DND-41 (cell line): Measurements from ENCODE around the gene OR6X1.

Experiments
- ATAC-seq: fragments of 200-7000 bp; cut with Tn5 transposase; 3 replicates; pipeline ENCODE4 v1.9.1; 2021; ENCODE audit warnings: low read depth; ENCODE audit not compliant: insufficient read depth
- DNase-seq: peaks from one replicate; pipeline ENCODE4 v3.0.0-alpha.2; 2020
- H2AFZ ChIP-seq: 2 replicates; pipeline ENCODE4 v1.6.0; 2012; ENCODE audit warnings: low read depth, low read length
- H3K27ac ChIP-seq: 2 replicates; pipeline ENCODE4 v1.5.1; 2012; ENCODE audit warnings: low read length, inconsistent platforms
- H3K27me3 ChIP-seq: fragments of 200-600 bp; sonication (generic); 2 replicates; pipeline ENCODE4 v1.6.0; 2012; ENCODE audit warnings: low read length, mild to moderate bottlenecking, inconsistent platforms; ENCODE audit not compliant: insufficient read depth, poor library complexity
- H3K36me3 ChIP-seq: 2 replicates; pipeline ENCODE4 v1.5.1; 2012; ENCODE audit warnings: low read length, inconsistent platforms; ENCODE audit not compliant: insufficient read depth
- H3K4me1 ChIP-seq: 2 replicates; pipeline ENCODE4 v1.5.1; 2012; ENCODE audit warnings: mild to moderate bottlenecking, low read length; ENCODE audit not compliant: insufficient read depth
- H3K4me2 ChIP-seq: 2 replicates; pipeline ENCODE4 v1.6.0; 2012; ENCODE audit warnings: mild to moderate bottlenecking, moderate library complexity, low read length, inconsistent platforms; ENCODE audit not compliant: insufficient read depth
- H3K4me3 ChIP-seq, 2 experiments: fragments of 200-600 bp in 1 of 2; shearing (Covaris generic) in 1 of 2; 2 replicates each; pipeline ENCODE4 v1.5.1; 2012 to 2016; ENCODE audit warnings: inconsistent platforms in 2 of 2, low read length in 2 of 2, mild to moderate bottlenecking in 2 of 2, low read depth in 1 of 2, moderate library complexity in 1 of 2
- H3K79me2 ChIP-seq: 2 replicates; pipeline ENCODE4 v1.6.0; 2012; ENCODE audit warnings: low read length, inconsistent platforms; ENCODE audit not compliant: insufficient read depth
- H3K9ac ChIP-seq: 2 replicates; pipeline ENCODE4 v1.6.0; 2012; ENCODE audit warnings: low read depth, mild to moderate bottlenecking, inconsistent platforms, low read length, moderate library complexity
- H3K9me3 ChIP-seq: 2 replicates; pipeline ENCODE4 v1.5.1; 2012; ENCODE audit warnings: low read length, moderate library complexity, mild to moderate bottlenecking, inconsistent platforms; ENCODE audit not compliant: insufficient read depth, severe bottlenecking
- H4K20me1 ChIP-seq: 2 replicates; pipeline ENCODE4 v1.6.0; 2012; ENCODE audit warnings: low read length; ENCODE audit not compliant: insufficient read depth
- EZH2 ChIP-seq: IDR thresholded peaks from 3 replicates; pipeline ENCODE4 v1.6.1; 2012; ENCODE audit warnings: borderline replicate concordance, low read depth, mild to moderate bottlenecking, moderate library complexity, low read length, inconsistent platforms; ENCODE audit not compliant: severe bottlenecking
- TF ChIP-seq, protein P1 (sequence below): IDR thresholded peaks from 2 replicates; pipeline ENCODE4 v1.5.1; 2012; ENCODE audit warnings: borderline replicate concordance, low read length, moderate library complexity, mild to moderate bottlenecking; ENCODE audit not compliant: poor library complexity, severe bottlenecking; ENCODE audit errors: extremely low read depth

Gene OR6X1

DNA sequence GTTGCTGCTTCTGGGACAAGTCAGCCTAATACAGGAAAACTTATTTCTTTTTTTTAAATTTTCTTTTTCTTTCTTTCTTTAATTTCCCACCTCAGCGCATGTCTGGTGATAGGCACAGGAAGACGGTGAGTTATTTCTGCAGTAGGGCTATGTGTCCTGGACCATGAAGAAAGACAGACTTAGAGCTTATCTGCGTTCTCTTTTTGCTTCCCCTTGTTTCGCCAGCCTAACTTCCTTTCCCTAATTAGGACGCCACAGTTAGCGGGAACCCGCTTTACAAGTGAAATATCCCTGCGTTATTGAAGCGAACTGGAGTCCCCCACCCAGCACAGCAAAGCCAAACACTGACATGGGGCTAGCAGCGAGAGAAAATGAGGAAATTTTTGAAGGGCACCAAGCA, 43.2 kb upstream of the OR6X1 start:
- Histone ChIP-seq H2AFZ (no peak overlapping the region), H3K4me2 (no peak overlapping the region), H3K79me2 (no peaks in the 10 kb centered on the region), H3K4me3 (no peak overlapping the region), H3K27ac (no peak overlapping the region), H3K27me3 (no peaks in the 10 kb centered on the region), H3K4me1 (no peaks in the 10 kb centered on the region), H3K9ac (no peak overlapping the region), H3K9me3 (no peaks in the 10 kb centered on the region), H3K36me3 (no peaks in the 10 kb centered on the region), H4K20me1 (no peaks in the 10 kb centered on the region)
- DNase-seq (no peak), ATAC-seq (no peak)
- TF ChIP-seq, protein P1, sequence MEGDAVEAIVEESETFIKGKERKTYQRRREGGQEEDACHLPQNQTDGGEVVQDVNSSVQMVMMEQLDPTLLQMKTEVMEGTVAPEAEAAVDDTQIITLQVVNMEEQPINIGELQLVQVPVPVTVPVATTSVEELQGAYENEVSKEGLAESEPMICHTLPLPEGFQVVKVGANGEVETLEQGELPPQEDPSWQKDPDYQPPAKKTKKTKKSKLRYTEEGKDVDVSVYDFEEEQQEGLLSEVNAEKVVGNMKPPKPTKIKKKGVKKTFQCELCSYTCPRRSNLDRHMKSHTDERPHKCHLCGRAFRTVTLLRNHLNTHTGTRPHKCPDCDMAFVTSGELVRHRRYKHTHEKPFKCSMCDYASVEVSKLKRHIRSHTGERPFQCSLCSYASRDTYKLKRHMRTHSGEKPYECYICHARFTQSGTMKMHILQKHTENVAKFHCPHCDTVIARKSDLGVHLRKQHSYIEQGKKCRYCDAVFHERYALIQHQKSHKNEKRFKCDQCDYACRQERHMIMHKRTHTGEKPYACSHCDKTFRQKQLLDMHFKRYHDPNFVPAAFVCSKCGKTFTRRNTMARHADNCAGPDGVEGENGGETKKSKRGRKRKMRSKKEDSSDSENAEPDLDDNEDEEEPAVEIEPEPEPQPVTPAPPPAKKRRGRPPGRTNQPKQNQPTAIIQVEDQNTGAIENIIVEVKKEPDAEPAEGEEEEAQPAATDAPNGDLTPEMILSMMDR = no peak
- TF ChIP-seq EZH2 = no peak

DNA sequence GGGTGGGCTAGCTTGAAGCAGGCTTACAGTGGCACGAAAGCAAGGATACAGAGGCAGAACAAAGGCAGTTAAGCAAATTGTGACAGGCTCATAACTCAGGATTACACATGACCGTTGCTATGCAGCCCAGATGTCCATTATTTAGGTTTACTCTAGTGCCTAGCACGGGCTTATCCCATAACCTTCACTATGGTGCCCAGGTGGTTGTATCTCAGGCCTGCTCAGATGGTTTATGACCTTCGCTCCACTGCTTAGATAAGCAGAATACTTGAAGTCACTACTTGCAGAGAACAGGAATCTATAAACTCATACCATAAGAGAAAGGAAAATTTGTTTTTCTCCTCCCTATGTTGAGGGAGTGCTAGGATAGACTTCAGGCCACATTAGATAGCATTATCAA, 42.8 kb upstream of the OR6X1 start:
- H3K27me3 ChIP-seq = no peaks in the 10 kb centered on the region
- H3K79me2 ChIP-seq = no peaks in the 10 kb centered on the region
- no peaks in the 10 kb centered on the region for H3K4me1 ChIP-seq
- no peaks in the 10 kb centered on the region for H4K20me1 ChIP-seq
- no peak overlapping the region for H3K4me3 ChIP-seq
- no peak overlapping the region for H3K9ac ChIP-seq
- no peaks in the 10 kb centered on the region for H3K9me3 ChIP-seq
- H3K36me3 ChIP-seq = no peaks in the 10 kb centered on the region
- H3K4me2 ChIP-seq = no peak overlapping the region
- ATAC-seq (no peak), DNase-seq (no peak)
- H2AFZ ChIP-seq = no peak overlapping the region
- no peak for TF ChIP-seq EZH2
- TF ChIP-seq, protein P1 = no peak
- no peak overlapping the region for H3K27ac ChIP-seq

DNA sequence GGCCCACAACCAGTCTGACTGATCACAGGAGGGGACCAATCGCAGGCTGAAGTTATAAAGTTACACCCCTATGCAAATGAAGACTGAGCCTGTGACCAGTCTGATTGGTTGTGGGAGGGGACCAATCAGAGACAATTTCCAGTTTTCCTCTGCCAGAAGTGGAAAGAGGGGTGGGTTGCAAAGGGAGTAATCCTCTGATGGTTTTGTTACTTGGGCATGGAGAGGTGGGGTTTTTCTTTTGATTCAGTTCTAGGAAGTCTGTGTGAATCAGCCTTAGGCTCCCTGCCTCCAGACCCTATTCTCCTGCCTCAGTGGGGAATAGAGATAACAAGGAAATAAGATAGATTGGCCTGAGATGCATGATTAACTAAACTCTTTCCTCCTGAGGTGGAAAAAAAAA, 41.9 kb upstream of the OR6X1 start:
- Histone ChIP-seq H3K27ac (no peak overlapping the region), H3K27me3 (no peaks in the 10 kb centered on the region), H3K4me1 (no peaks in the 10 kb centered on the region), H3K36me3 (no peaks in the 10 kb centered on the region), H3K9me3 (no peaks in the 10 kb centered on the region), H3K4me2 (no peak overlapping the region), H3K4me3 (no peak overlapping the region), H3K79me2 (no peaks in the 10 kb centered on the region), H2AFZ (no peak overlapping the region), H4K20me1 (no peaks in the 10 kb centered on the region), H3K9ac (no peak overlapping the region)
- ATAC-seq = no peak
- TF ChIP-seq EZH2 = no peak
- TF ChIP-seq, protein P1 = no peak
- no peak for DNase-seq

DNA sequence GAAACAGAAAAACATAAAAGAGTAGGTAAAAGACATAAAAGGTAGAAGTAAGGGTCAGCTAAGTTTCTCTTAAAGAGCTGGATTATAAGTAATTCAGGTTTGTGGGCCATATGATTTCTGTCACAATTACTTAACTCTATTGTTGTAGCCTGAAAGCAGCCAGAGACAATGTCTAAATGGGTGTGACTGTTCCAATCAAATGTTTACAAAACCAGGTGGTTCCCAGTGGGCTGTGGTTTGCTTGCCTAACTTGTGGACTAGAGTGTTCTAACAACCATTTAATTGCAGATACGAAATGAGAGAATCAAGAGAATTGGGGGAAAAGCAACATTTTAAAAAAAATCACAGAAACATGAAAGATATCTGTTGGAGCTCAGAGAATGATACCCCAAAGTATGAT, 29.2 kb upstream of the OR6X1 start:
- TF ChIP-seq, protein P1 = no peak
- TF ChIP-seq EZH2 = no peak
- ATAC-seq (no peak), DNase-seq (no peak)
- H3K27ac ChIP-seq = no peak overlapping the region
- H3K79me2 ChIP-seq = no peaks in the 10 kb centered on the region
- no peaks in the 10 kb centered on the region for H3K4me1 ChIP-seq
- H3K9me3 ChIP-seq = no peaks in the 10 kb centered on the region
- H4K20me1 ChIP-seq = no peaks in the 10 kb centered on the region
- H3K4me2 ChIP-seq = no peak overlapping the region
- H3K36me3 ChIP-seq = no peaks in the 10 kb centered on the region
- H2AFZ ChIP-seq = no peak overlapping the region
- no peaks in the 10 kb centered on the region for H3K27me3 ChIP-seq
- no peak overlapping the region for H3K9ac ChIP-seq
- H3K4me3 ChIP-seq = no peak overlapping the region
